ENCODE data around the gene CITED2.

CITED2 gene

DNA sequence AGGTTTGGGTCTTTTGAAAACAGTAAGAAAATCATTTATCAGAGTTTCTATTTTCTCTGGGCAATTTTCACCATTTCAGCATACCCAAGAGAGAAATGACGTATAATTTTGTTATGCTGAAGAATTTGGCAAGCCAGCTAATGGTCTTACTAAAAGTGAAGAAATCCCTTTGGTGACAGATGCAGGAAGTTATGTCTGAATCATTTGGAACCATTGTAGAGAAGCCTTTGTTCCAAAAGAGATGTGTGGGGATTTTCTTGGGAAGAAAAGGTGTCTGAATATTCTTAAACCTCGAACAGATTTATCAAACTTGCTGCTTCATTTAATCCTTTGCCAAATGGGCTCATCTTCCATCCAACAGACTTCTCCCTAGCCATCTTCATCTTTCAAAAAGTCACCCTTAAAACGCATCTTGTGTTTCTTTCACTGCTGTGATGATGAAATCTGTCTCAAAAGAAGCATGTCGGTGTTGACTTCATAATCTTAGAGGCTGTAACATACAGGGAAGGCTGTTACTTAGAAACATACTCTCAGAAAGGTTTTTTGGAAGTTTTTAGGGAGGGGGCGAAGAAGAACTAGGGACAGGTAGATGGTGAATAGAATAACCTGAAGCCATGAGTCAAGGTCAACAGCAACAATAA, 39.5 kb downstream of the CITED2 start:
- H3K14ac ChIP-seq (ENCODE audit: low read length in 2 of 2) = no peak overlapping the region

GRCh38 chr6:139330826-139331500, 43.5 kb downstream of the CITED2 start:
- H2AFZ ChIP-seq (ENCODE audit: low read depth, low read length) = no peak overlapping the region
- H3K4me1 ChIP-seq (ENCODE audit: control insufficient read depth, insufficient read depth, low read depth, low read length) = no peaks in the 10 kb centered on the region
- H4K8ac ChIP-seq (ENCODE audit: low read length) = no peak overlapping the region
- no peak overlapping the region for H2BK15ac ChIP-seq (ENCODE audit: low read depth, poor library complexity, severe bottlenecking)
- H3K4ac ChIP-seq (ENCODE audit: low read depth in 1 of 2, low read length in 2 of 2) = no peak overlapping the region
- H3K79me1 ChIP-seq (replicated peaks; ENCODE audit: low read length, poor library complexity, severe bottlenecking) = no peaks in the 10 kb centered on the region
- 79% methylated on average over 3 of the region's 3 CpGs for WGBS
- H3K18ac ChIP-seq (ENCODE audit: low read depth in 1 of 2, low read length in 2 of 2) = no peak overlapping the region
- no peak overlapping the region for H3K9ac ChIP-seq (ENCODE audit: low read length)
- no peak for DNase-seq
- no peak overlapping the region for H3K4me3 ChIP-seq (ENCODE audit: insufficient read depth in 1 of 2, low read depth in 1 of 2, low read length in 2 of 2)
- no peak overlapping the region for H4K91ac ChIP-seq (ENCODE audit: low read length)
- no peak overlapping the region for H2BK5ac ChIP-seq (ENCODE audit: low read depth, low read length, poor library complexity, severe bottlenecking)
- H3K4me2 ChIP-seq (ENCODE audit: low read length, poor library complexity, severe bottlenecking) = no peak overlapping the region
- H3K27ac ChIP-seq (ENCODE audit: low read length, poor library complexity, severe bottlenecking) = no peak overlapping the region
- no peak overlapping the region for H2BK12ac ChIP-seq (ENCODE audit: low read length in 2 of 2)
- H3K36me3 ChIP-seq (ENCODE audit: control insufficient read depth in 1 of 2, insufficient read depth in 2 of 2, low read depth in 1 of 2, low read length in 2 of 2) = no peaks in the 10 kb centered on the region
- H3K9me3 ChIP-seq (ENCODE audit: control insufficient read depth, low read length) = no peaks in the 10 kb centered on the region
- no peaks in the 10 kb centered on the region for H3K27me3 ChIP-seq (ENCODE audit: control insufficient read depth in 1 of 2, insufficient read depth in 1 of 2, low read length in 2 of 2)
- H3K14ac ChIP-seq (ENCODE audit: low read length in 2 of 2) = no peak overlapping the region
- H3K23ac ChIP-seq (ENCODE audit: low read length in 2 of 2) = no peak overlapping the region
- no peak overlapping the region for H2AK5ac ChIP-seq (ENCODE audit: low read length, severe bottlenecking)
- H2BK120ac ChIP-seq (ENCODE audit: low read depth, low read length) = no peak overlapping the region

More for the DNA sequence above, 39.5 kb downstream of the CITED2 start:
- H4K91ac ChIP-seq (ENCODE audit: low read length) = no peak overlapping the region
- no peak overlapping the region for H3K23ac ChIP-seq (ENCODE audit: low read length in 2 of 2)
- no peaks in the 10 kb centered on the region for H3K36me3 ChIP-seq (ENCODE audit: control insufficient read depth in 1 of 2, insufficient read depth in 2 of 2, low read depth in 1 of 2, low read length in 2 of 2)
- H3K4me2 ChIP-seq (ENCODE audit: low read length, poor library complexity, severe bottlenecking) = no peak overlapping the region
- no peak overlapping the region for H2BK12ac ChIP-seq (ENCODE audit: low read length in 2 of 2)
- H3K27me3 ChIP-seq (ENCODE audit: control insufficient read depth in 1 of 2, insufficient read depth in 1 of 2, low read length in 2 of 2) = no peaks in the 10 kb centered on the region
- 89% methylated on average over 5 of the region's 5 CpGs for WGBS
- no peaks in the 10 kb centered on the region for H3K9me3 ChIP-seq (ENCODE audit: control insufficient read depth, low read length)
- H3K4me3 ChIP-seq (ENCODE audit: insufficient read depth in 1 of 2, low read depth in 1 of 2, low read length in 2 of 2) = peak overlapping the region in 1 of 2 experiments; percentile 40
- H2BK5ac ChIP-seq (ENCODE audit: low read depth, low read length, poor library complexity, severe bottlenecking) = no peak overlapping the region
- no peak overlapping the region for H3K18ac ChIP-seq (ENCODE audit: low read depth in 1 of 2, low read length in 2 of 2)
- H2BK15ac ChIP-seq (ENCODE audit: low read depth, poor library complexity, severe bottlenecking) = no peak overlapping the region
- H2AFZ ChIP-seq (ENCODE audit: low read depth, low read length) = no peak overlapping the region
- H3K79me1 ChIP-seq (replicated peaks; ENCODE audit: low read length, poor library complexity, severe bottlenecking) = no peaks in the 10 kb centered on the region
- no peak overlapping the region for H3K4ac ChIP-seq (ENCODE audit: low read depth in 1 of 2, low read length in 2 of 2)
- H3K9ac ChIP-seq (ENCODE audit: low read length) = peak overlapping the region; percentile 88
- DNase-seq = peak; percentile 42
- no peak overlapping the region for H2AK5ac ChIP-seq (ENCODE audit: low read length, severe bottlenecking)
- no peak overlapping the region for H2BK120ac ChIP-seq (ENCODE audit: low read depth, low read length)
- no peaks in the 10 kb centered on the region for H3K4me1 ChIP-seq (ENCODE audit: control insufficient read depth, insufficient read depth, low read depth, low read length)
- no peak overlapping the region for H3K27ac ChIP-seq (ENCODE audit: low read length, poor library complexity, severe bottlenecking)
- H4K8ac ChIP-seq (ENCODE audit: low read length) = no peak overlapping the region

GRCh38 chr6:139330306-139330705, 44.1 kb downstream of the CITED2 start:
- Histone ChIP-seq H4K8ac (ENCODE audit: low read length) (no peak overlapping the region), H2BK5ac (ENCODE audit: low read depth, low read length, poor library complexity, severe bottlenecking) (no peak overlapping the region), H3K4ac (ENCODE audit: low read depth in 1 of 2, low read length in 2 of 2) (no peak overlapping the region), H3K36me3 (ENCODE audit: control insufficient read depth in 1 of 2, insufficient read depth in 2 of 2, low read depth in 1 of 2, low read length in 2 of 2) (no peaks in the 10 kb centered on the region), H2AFZ (ENCODE audit: low read depth, low read length) (no peak overlapping the region), H3K4me2 (ENCODE audit: low read length, poor library complexity, severe bottlenecking) (no peak overlapping the region), H3K27me3 (ENCODE audit: control insufficient read depth in 1 of 2, insufficient read depth in 1 of 2, low read length in 2 of 2) (no peaks in the 10 kb centered on the region), H3K18ac (ENCODE audit: low read depth in 1 of 2, low read length in 2 of 2) (no peak overlapping the region), H2BK120ac (ENCODE audit: low read depth, low read length) (no peak overlapping the region), H3K23ac (ENCODE audit: low read length in 2 of 2) (no peak overlapping the region), H2AK5ac (ENCODE audit: low read length, severe bottlenecking) (no peak overlapping the region), H3K4me3 (ENCODE audit: insufficient read depth in 1 of 2, low read depth in 1 of 2, low read length in 2 of 2) (no peak overlapping the region), H3K14ac (ENCODE audit: low read length in 2 of 2) (no peak overlapping the region), H4K91ac (ENCODE audit: low read length) (no peak overlapping the region), H2BK12ac (ENCODE audit: low read length in 2 of 2) (peak overlapping the region in 1 of 2 experiments; percentile 21), H3K4me1 (ENCODE audit: control insufficient read depth, insufficient read depth, low read depth, low read length) (no peaks in the 10 kb centered on the region), H3K27ac (ENCODE audit: low read length, poor library complexity, severe bottlenecking) (no peak overlapping the region), H3K9ac (ENCODE audit: low read length) (no peak overlapping the region), H2BK15ac (ENCODE audit: low read depth, poor library complexity, severe bottlenecking) (no peak overlapping the region), H3K79me1 (replicated peaks; ENCODE audit: low read length, poor library complexity, severe bottlenecking) (no peaks in the 10 kb centered on the region), H3K9me3 (ENCODE audit: control insufficient read depth, low read length) (no peaks in the 10 kb centered on the region)
- WGBS = 94% methylated on average over 4 of the region's 5 CpGs
- DNase-seq = no peak

- Histone ChIP-seq H2BK5ac (ENCODE audit: low read depth, low read length, poor library complexity, severe bottlenecking) (no peak overlapping the region), H3K9me3 (ENCODE audit: control insufficient read depth, low read length) (no peaks in the 10 kb centered on the region), H2BK15ac (ENCODE audit: low read depth, poor library complexity, severe bottlenecking) (no peak overlapping the region), H3K79me1 (replicated peaks; ENCODE audit: low read length, poor library complexity, severe bottlenecking) (no peaks in the 10 kb centered on the region), H3K4me2 (ENCODE audit: low read length, poor library complexity, severe bottlenecking) (no peak overlapping the region), H3K27me3 (ENCODE audit: control insufficient read depth in 1 of 2, insufficient read depth in 1 of 2, low read length in 2 of 2) (no peaks in the 10 kb centered on the region), H2AK5ac (ENCODE audit: low read length, severe bottlenecking) (no peak overlapping the region), H3K27ac (ENCODE audit: low read length, poor library complexity, severe bottlenecking) (no peak overlapping the region), H3K23ac (ENCODE audit: low read length in 2 of 2) (no peak overlapping the region), H3K4me3 (ENCODE audit: insufficient read depth in 1 of 2, low read depth in 1 of 2, low read length in 2 of 2) (no peak overlapping the region), H2BK12ac (ENCODE audit: low read length in 2 of 2) (no peak overlapping the region), H3K4me1 (ENCODE audit: control insufficient read depth, insufficient read depth, low read depth, low read length) (no peaks in the 10 kb centered on the region), H4K91ac (ENCODE audit: low read length) (no peak overlapping the region), H3K36me3 (ENCODE audit: control insufficient read depth in 1 of 2, insufficient read depth in 2 of 2, low read depth in 1 of 2, low read length in 2 of 2) (no peaks in the 10 kb centered on the region), H4K8ac (ENCODE audit: low read length) (no peak overlapping the region), H3K14ac (ENCODE audit: low read length in 2 of 2) (no peak overlapping the region), H3K4ac (ENCODE audit: low read depth in 1 of 2, low read length in 2 of 2) (no peak overlapping the region), H2AFZ (ENCODE audit: low read depth, low read length) (no peak overlapping the region), H2BK120ac (ENCODE audit: low read depth, low read length) (no peak overlapping the region), H3K18ac (ENCODE audit: low read depth in 1 of 2, low read length in 2 of 2) (no peak overlapping the region), H3K9ac (ENCODE audit: low read length) (no peak overlapping the region)
- DNase-seq = no peak
- 100% methylated on average over 2 of the region's 3 CpGs for WGBS
Observed at GRCh38 chr6:139329224-139329623, 45.2 kb downstream of the CITED2 start.
